Activated CD4-positive, alpha-beta T cell treated with anti-CD3 and anti-CD28 coated beads, Interleukin-2, amount 50 U/mL, for 16 hours (primary cell): ENCODE data around the gene TMEM186.
"Not testable (repeated sequence)": the region's sequence is repeated elsewhere in the genome, so short reads cannot be mapped to it uniquely, and the experiment has no call there.

Experiments used
- DNase-seq: peaks from one replicate; pipeline ENCODE4 v3.0.0-alpha.2; 2020

TMEM186 gene

DNA sequence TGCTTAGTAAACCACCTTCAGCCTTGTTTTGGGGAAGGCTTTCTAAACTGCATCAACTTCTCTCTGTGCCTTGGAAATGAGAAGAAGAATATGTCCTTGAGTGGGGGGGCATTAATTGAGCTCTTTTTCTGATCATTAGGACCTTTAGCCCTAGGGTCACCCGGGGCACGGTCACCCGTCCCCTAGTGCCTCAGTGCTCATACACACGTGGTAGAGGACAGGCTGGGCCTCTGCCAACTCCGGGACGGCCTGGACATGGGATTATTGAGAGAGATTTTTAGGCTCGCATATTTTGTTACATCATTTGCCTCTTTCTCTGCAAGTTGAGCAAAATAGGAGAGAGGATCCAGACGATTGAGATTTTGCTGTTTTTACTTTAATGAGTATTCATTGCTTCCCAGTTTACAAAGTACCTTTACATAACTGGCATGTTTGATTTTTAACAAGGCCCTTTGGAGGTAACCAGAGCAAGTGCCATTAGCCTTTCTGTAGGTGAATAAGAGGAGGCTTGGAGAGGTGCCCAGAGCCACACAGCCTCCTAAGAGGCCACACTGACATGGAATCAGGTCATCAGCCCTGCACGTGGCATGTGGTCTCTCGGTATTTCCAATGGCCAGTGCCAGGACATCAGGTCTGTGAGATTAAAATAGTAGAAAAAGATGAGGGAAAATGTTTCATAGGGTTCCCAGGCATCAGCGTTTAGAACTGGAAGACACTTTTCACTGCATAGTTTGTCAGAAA, 11.3 kb upstream of the TMEM186 start:
- no peak for DNase-seq

DNA sequence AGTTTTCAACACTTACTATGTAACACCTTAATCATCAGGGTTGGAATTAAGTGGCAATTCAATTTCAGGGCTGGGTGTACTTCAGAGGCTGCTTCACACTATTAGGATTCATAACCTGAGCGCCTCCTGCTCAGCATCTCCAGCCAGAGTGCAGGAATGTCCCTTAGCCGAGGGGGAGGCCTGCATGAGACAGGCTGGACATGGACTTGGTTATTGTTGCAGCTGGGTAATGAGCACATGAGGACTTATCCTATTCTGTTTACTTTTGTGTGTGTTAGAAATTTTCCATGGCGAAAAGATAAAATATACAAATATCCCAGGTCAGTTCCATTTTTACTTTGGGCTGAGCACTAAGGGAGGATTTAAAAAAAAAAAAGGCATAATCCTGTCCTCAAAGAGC, 10.6 kb upstream of the TMEM186 start:
- no peak for DNase-seq

DNA sequence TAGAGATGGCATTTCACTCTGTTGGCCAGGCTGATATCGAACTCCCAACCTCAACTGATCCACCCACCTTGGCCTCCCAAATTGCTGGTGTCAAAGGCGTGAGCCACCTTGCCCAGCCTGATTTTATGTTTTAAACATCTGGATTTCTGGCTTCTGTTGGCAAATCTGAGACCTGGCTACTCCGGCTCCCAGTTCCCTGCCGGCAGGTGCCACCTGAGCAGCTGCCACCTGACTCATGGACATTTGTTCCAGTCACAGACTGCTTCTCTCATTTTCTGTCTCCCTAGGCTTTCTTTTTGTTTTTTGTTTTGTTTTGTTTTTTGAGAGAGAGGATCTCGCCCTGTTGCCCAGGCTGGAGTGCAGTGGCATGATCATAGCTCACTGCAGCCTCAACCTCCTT, 9.8 kb upstream of the TMEM186 start:
- DNase-seq: no peak

DNA sequence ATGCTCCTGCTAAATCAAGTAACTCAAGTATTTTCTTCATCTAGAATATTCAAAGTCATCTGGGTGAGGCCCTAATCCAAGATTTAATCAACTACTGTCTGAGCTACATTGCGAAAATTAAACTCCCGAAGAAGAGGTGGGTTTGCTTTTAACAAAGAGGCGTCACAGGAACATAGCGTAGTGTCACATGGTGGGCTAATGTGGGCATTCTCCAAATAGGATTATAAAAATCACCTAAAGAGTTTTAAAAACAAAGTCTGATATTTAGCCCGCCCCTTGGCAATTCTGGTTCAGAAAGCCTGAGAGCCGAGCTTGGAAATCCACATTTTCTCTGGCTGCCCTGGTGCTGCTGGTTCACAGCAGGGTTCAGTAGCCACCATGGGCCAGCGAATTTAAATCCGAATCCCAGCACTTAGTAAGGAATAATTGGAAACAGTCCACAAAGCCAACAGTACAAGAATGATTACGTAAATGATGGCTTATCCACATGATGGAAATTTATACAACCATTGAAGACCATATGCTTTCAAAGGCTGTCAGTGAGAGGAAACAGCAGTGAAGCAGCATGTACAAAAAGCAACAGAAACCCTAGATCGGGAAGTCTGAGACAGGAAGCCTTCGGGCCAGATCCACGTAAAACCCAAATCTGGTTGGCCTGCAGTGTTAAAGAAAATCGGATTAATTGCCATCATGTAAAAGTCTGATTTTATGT, 9.0 kb upstream of the TMEM186 start:
- no peak for DNase-seq

DNA sequence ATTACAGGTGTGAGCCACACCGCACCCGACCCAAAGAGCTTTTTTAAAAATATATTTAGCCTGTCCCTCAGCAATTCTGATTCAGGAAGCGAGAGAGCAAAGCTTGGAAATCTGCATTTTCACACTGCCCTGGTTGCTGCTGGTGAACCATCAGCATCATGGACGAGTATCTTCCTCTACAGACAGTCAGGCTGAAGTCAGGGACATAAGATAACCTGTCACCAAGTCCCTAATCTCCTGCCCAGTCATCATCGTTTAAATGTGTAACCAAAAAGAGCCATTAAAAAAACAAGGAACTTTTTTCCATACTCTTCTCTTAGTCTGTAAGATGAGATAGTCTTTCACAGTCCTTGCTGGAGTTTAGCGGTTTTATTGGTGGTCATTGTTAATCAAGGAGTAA, 6.9 kb upstream of the TMEM186 start:
- DNase-seq: no peak

DNA sequence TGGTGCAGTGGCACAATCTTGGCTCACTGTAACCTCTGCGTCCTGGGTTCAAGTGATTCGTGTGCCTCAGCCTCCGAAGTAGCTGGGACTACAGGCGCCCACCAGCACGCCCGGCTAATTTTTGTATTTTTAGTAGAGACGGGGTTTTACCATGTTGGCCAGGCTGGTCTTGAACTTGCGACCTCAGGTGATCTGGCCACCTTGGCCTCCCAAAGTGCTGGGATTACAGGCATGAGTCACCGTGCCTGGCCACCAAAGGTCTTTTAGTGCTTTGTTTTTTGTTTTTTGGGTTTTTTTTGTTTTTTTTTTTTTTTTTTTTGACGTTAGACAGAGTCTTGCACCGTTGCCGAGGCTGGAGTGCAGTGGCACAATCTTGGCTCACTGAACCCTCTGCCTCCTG, 6.3 kb upstream of the TMEM186 start:
- DNase-seq: not testable (repeated sequence)

DNA sequence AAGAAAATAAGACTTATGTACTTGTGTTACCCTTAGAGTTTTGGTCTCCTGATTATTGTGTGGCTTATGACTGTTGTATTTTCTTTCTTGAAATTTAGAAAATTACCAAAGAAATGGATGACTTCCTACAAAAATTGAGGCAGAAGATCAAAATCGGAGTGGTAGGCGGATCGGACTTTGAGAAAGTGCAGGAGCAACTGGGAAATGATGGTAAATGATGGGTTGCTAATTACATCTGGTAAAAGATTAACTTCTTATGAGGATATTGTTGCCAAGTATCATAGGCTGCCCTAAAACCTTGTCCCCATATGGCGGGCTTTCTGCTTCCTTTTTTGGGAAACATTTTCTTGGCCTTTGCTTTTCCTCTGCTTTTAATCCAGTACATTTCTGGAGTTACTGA, 4.3 kb upstream of the TMEM186 start:
- DNase-seq: no peak

DNA sequence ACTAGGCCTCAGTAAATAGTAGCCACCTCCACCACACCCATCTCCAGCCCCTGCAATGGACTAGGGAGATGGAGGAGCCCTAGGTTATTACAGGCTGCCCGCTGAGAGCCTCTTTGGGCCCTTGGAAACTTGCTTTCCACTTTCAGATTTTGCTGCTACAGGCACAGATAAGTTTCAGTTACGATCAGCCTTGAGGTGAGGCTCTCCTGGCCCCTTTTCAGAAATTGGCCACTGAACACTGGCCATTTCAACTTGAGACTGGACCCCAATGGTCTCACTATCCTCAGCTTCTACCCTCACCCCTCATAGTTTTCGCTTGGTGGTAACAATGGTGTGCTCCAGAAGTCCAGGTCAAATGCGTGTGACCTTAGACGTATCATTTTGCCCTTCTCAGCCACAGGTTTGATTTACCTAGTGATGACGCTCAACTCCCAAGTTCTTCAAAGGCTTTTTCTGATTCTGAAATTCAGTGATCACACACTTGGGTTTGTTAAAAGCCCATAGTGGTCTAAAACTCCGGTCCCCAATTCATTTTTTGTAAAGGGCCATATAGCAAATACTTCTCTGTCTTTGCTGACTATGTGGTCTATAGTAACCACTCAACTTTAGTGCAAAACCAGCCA, 1.2 kb upstream of the TMEM186 start:
- no peak for DNase-seq

DNA sequence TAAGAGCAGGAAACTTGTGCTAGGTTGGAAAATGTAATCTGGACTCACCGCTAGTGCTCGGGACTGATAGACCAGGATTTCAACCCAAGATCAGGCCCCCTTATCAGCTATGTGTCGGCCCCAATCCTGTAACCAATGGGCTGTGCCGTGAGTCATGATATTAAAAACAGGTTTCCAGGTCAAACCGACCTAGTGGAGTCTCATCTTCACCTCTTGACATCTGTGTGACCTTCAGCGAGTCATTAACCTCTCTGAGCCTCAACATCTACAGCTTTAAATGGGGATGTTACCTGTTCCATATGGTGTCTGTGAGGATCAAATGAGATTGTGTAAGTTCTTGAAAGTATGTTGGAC, 712 bp upstream of the TMEM186 start:
- peak; percentile 26 for DNase-seq

DNA sequence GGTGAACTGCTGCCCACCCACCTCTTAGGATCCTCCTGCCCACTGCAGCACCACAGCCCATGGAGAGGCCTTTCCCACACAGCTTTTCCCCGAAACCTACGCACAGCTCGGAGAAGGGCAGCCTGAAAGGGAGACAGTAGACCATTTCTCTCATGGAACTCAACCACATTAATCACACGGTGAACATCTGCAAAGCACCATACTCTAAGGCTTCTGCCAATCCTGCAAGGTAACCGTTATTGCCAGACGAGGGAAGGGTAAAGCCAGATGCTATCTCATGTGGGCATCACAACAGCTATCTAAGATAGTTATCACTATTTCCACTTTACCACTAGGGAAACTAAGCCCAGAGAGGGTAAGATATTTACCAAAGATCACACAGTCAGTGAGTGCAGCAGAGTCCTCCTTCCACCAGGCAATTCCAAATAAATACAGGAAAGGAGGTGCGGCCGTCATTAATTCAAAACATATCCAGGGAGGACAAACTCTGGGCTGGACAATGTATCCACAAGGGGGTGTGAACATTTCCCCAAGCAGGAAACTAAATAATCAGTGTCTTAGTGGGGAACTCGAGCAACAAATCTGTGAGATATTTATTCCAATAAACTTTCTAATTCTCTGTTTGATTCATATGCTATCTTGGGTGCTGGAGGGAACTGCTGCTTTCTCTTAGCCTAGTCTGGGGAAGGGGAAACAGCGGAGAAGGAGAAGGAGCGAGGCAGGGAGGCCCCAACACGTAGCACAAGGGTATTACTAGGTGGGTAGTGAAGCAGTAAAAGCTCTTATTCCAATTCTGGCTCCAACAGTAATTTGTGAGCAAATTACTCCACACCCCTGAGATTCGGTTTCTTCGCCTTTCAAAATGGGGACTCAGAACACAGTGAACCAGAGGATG, 723 bp downstream of the TMEM186 start:
- DNase-seq: no peak

DNA sequence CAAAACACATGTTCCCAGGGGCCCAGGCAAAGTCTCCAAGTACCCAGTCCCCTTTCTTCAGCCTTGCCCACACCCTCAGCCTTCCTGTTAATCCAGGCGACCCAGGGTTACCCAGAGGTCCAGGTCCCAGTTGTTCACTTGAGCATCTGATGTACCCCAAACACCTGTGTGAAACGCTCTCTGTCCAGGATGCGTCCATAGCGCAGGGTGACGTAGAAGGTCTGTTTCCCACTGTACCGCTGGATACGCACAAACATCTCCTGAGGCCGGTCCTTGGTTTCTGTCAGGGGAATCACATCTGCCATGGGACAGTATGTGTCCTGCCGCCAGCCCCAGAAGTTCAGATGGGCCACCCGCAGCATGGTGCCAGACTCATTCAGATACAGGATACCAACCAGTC, 1.6 kb downstream of the TMEM186 start:
- DNase-seq: no peak

DNA sequence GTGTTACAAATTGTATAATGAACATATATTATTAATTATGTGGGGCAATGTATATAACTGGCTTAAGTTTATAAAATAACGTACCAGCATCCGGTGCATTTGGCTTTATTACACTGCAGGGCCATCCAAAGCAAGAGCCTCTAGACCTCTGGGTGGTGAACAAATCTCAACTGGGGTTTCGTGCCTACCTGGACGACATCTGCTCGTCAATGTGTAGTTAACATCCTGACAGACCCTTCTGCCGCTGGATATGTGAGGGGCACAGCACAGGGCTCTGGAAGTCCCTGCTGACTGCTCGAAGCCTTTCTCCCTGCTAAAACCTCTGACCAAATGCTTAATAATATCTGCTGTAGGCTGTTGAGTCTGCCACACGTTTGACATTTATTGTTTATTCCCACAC, 2.3 kb downstream of the TMEM186 start:
- DNase-seq: no peak

DNA sequence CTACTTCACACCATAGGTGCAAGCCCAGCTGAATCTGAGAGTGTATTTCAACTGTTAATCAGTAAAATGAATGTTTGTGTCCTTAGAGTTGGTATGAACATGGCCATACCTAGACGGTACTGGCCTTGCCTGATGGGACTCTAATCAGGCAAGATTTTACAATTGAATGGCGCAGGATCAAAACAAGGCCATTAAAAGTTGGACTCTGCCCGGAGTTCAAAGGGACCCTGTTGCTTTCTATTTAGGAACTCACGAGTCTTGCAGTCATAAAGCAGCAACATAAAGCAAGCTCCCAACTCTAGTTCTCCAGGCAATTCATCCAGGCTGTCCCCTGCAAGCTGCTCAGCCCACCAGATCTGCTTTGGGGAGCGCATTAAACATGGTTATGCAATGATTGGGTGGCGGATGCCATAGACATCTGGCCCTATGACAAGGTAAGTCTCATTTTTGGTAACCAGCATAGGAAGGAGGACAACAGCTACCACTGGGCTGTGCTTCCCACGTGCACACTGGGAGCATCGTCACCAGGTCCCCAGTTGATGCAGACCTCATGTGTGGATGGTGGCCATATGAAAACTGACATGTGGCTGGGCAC, 8.8 kb downstream of the TMEM186 start:
- DNase-seq: no peak

DNA sequence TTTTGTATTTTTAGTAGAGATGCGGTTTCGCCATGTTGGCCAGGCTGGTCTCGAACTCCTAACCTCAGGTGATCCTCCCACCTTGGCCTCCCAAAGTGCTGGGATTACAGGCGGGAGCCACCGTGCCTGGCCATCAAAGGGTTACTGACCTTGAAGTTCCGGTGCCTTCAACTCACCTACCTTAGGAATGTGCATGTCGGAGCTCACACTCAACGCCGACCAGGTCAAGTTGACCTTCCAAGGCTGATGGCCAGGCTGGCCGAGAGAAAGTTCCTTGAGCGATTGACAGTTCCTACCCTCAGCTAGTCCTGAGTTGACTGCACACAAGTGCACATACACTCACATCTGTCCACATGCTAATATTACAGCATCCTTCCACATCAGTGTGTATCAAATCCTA, 11.1 kb downstream of the TMEM186 start:
- not testable (repeated sequence) for DNase-seq

DNA sequence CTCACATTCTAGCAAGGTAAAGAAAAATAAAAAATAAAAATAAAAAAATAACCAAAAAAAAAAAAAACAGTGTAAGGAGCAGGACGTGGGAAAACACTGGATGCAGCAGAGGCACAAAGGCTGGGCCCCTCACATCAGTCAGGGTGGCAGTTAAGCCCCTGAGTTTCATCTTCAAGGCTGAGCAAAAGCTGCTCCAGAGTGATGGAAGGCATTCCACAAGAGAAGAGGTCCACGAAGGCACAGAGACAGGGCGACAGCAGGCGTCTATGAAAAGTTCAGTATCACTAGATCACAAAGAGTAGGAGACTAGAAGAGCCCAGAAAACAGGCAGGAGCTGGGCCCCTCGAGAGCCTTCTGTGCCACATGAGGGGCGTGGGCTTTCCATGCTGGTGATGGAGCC, 12.0 kb downstream of the TMEM186 start:
- no peak for DNase-seq

DNA sequence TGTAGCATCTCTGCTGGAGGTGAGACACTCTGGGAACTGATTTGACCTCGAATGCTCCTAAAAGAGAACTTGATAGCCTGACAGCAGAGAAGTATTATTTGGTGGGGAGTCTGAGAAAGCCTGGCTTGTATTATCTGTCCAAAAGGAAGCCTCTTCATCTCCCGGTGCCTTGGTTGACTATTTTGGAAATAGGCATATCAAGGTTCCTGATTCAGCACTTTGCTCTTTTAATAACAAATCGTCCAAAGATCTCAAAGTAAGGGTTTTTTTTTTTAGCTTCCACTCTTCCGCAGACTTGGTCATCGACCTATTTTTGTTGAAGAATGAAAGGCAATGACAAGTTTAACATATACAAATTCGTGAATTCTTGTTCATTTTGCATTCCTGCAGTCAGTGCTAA, 14.8 kb downstream of the TMEM186 start:
- no peak for DNase-seq

DNA sequence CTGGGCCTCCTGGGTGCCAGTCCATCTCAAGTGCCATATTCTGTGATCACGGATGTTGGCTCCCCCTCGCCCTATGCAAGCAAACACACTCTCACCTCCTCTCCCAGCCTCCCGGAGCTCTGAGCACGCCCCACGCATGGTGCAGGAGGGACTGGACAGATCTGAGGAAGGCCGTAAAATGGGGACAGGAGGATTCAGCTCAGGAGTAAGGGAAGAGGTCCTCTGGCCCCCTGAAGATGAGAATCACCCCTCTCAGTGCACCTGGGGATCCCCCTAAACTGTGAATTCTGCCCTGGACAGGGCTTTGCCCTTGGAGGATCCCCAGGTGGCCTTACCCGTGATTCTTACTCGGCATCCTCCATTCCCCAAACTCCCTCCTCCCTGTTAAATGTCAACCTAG, 15.6 kb downstream of the TMEM186 start:
- no peak for DNase-seq

DNA sequence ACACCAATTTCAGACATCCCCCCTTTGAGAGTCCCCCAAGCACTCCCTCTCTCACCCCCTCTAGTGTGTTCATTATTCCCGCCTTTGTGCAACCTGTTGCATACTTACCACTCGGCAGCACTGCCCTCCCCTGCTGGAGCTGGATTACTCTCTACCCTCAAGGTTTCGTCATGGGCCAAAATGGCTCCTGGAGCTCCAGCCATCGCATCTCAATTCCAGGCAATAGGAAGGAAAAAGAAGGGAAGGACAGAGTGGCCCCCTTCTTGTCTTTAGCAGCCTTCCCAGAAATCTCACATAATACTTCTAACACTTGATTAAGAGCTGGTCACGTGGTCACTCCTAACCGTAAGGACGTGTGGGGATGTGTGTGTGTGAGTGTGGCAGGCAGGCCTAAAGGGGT, 20.2 kb downstream of the TMEM186 start:
- DNase-seq: no peak

DNA sequence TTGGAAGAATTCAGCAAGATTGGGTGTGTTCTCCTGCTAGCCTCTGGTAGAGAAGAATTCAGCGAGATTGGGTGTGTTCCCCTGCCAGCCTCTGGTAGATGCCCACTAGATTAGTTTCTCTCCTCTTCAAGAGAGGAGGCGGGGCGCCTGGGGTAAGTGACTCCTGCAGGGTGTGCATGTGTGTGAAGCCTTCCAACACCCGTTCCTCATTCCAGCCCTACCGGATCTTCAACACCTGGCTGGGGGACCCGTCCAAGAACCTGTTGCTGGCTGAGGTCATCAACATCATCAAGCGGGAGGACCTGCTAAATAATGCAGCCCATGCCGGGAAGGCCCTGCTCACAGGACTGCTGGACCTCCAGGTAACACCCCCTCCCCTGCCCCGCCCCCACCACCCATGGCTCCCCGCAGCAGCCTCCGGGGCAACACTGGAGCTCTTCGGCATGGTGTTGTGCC, 21.3 kb downstream of the TMEM186 start:
- DNase-seq: no peak

DNA sequence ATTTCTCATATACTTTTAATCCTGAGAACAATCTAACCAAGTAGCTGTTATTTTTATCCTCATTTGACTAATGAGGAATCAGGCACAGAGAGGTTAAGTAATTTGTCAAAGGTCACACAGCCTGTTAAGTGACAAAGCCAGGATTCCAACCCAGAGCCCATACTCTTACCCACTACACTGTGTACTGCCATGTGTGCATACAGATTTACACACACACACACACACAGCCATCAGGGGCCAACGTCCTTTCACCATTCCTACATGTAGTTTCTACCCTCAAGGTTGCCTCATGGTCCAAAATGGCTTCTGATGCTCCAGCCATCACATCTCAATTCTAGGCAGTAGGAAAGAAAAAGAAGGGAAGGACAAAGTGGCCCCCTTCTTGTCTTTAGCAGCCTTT, 22.1 kb downstream of the TMEM186 start:
- DNase-seq: no peak

DNA sequence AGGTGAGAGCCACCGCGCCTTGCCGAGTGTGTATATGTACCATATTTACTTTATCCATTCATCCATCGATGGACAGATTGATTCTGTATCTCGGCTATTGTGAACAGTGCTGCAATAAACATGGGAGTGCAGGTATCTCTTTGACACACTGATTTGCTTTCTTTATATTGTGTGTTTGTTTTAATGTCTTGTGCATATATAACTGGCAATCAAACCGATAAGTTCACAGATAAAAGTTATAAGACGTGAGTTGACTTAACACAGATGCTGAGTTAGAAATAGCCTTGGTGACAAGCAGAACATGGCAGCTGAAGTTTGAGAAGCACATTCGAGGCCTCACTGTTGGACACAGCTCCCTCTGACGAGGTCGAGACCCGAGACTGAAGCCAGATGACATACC, 23.2 kb downstream of the TMEM186 start:
- no peak for DNase-seq

DNA sequence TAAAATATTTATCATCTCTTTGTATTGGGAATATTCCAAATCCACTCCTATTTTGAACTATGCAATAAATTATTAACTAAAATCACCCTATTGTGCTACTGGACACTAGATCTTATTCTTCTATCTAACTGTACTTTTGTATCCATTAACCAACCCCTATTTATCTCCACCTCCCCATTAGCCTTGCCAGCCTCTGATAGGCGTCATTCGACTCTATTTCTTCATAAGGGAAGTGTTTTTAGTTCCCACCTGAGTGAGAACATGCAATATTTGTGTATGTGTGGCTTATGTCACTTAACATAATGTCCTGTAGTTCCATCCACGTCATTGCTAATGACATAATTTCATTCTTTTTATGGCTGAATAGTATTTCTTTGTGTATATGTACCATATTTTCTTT, 23.9 kb downstream of the TMEM186 start:
- DNase-seq: no peak

DNA sequence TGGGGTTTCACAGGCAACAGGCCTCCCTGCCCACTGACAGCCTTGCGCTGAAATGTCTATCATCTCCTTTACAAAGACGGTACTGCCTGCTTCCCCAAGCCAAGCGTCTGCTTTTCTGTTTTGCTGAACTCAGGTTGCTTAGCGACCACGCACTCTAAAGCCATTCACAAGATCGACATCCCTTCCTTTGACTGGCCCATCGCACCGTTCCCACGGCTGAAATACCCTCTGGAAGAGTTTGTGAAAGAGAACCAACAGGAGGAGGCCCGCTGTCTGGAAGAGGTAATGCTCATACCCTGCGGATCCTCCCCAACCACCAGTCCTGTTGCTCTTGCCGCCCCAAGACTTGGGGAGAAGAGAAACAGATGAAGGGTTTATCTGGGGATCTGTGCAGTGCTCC, 28.7 kb downstream of the TMEM186 start:
- DNase-seq: no peak
